ENCODE results near the gene OCA2. TPM values are rescaled to one million over a fixed set of nuclear protein-coding genes. Genes with fewer than 3 reads are reported as not detected.
A peak's percentile ranks its signal among the peaks of the same experiment; 100 is the strongest.

Gene OCA2
- polyA plus RNA-seq, 1 donor from 2014 or later = 0.97 TPM

DNA sequence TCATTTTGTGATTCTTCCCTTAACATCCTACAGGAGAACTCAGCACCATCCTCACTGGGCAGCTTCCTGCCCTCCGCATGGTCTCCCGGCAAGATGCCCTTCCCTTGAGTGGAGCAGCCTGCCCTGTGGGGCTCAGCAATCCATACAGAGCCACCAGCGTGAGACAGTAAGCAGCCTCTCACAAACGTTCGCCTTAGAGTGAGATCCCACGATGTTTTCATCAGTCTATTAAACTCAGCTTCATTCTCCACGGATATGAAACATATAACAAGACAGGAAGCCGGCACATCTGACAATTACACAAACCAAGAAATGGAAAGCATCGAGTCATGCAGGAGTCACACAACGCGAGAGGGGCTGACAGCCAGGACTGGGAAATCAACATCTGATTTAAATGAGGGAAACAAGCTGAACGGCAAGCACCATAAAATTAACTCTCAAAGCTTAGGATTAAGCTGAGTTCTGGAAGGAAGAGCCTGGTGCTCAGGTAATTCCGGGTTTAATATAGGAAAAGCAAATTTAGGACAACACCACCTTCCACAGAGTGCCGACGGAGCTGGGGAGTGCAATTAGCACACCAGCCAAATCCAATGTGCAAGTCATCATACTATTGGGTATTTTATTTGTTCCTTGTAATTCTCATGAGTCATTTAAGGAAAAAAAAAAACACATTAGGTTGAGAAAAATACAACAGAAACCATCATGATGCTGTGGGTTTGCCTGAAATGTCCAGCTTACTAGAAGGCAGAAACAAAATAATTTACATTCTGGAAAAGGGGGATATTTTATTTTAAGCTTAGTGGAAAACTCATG, 272.0 kb downstream of the OCA2 start:
- H3K27ac ChIP-seq (ENCODE audit: low read length) = peak overlapping the region; percentile 48
- TF ChIP-seq, protein P1, sequence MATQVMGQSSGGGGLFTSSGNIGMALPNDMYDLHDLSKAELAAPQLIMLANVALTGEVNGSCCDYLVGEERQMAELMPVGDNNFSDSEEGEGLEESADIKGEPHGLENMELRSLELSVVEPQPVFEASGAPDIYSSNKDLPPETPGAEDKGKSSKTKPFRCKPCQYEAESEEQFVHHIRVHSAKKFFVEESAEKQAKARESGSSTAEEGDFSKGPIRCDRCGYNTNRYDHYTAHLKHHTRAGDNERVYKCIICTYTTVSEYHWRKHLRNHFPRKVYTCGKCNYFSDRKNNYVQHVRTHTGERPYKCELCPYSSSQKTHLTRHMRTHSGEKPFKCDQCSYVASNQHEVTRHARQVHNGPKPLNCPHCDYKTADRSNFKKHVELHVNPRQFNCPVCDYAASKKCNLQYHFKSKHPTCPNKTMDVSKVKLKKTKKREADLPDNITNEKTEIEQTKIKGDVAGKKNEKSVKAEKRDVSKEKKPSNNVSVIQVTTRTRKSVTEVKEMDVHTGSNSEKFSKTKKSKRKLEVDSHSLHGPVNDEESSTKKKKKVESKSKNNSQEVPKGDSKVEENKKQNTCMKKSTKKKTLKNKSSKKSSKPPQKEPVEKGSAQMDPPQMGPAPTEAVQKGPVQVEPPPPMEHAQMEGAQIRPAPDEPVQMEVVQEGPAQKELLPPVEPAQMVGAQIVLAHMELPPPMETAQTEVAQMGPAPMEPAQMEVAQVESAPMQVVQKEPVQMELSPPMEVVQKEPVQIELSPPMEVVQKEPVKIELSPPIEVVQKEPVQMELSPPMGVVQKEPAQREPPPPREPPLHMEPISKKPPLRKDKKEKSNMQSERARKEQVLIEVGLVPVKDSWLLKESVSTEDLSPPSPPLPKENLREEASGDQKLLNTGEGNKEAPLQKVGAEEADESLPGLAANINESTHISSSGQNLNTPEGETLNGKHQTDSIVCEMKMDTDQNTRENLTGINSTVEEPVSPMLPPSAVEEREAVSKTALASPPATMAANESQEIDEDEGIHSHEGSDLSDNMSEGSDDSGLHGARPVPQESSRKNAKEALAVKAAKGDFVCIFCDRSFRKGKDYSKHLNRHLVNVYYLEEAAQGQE (IDR thresholded peaks at IDR 0.05; ENCODE audit: borderline replicate concordance) = no peak
- peak; percentile 16 for TF ChIP-seq EP300 (conservative IDR thresholded peaks at IDR 0.05; ENCODE audit: poor library complexity, severe bottlenecking)
- no peak for TF ChIP-seq EZH2 (IDR thresholded peaks at IDR 0.05; ENCODE audit: borderline replicate concordance, insufficient read depth, low read length, poor library complexity, severe bottlenecking)
- TF ChIP-seq POLR2AphosphoS5 (IDR thresholded peaks at IDR 0.05) = peak; percentile 44
- H4K20me1 ChIP-seq (ENCODE audit: insufficient read depth) = no peaks in the 10 kb centered on the region
- no peaks in the 10 kb centered on the region for H3K79me2 ChIP-seq (replicated peaks; ENCODE audit: insufficient read depth, low read length)
- H3K4me3 ChIP-seq (ENCODE audit: low read length) = peak overlapping the region; percentile 34
- H3K9ac ChIP-seq (ENCODE audit: low read length) = peak overlapping the region; percentile 36
- no peaks in the 10 kb centered on the region for H3K9me2 ChIP-seq (ENCODE audit: insufficient read depth, low read length)
- H2AFZ ChIP-seq (ENCODE audit: low read depth, low read length) = no peak overlapping the region
- peak overlapping the region; percentile 7 for H3K4me2 ChIP-seq (ENCODE audit: low read length)
- H3K27me3 ChIP-seq (ENCODE audit: insufficient read depth, low read depth, low read length) = no peaks in the 10 kb centered on the region
- no peaks in the 10 kb centered on the region for H3F3A ChIP-seq (ENCODE audit: insufficient read depth, low read length, poor library complexity, severe bottlenecking)
- H3K36me3 ChIP-seq (ENCODE audit: insufficient read depth, low read length) = no peaks in the 10 kb centered on the region
- H3K9me3 ChIP-seq (ENCODE audit: low read length) = no peaks in the 10 kb centered on the region

DNA sequence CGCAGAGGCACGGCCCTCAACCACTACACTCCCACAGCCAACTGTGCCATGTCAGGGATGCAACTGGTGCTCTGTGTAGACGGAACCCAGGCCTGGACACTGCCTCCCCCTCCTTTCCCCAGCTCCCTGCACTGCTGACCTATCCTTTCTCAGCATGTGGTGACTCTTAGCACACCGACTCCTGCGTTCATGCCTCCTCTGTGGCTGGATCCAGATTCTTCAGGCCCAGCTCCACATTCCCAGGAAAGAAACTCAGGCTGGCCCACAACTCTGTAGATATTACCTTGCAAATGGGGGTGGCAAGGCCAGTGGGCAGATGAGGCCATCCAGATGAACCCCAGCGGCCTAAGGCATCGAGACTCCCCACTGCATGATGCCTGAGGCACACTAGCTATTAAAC, 272.7 kb downstream of the OCA2 start:
- Histone ChIP-seq H2AFZ (ENCODE audit: low read depth, low read length) (no peak overlapping the region), H3K4me3 (ENCODE audit: low read length) (no peak overlapping the region), H3K27me3 (ENCODE audit: insufficient read depth, low read depth, low read length) (no peaks in the 10 kb centered on the region), H3F3A (ENCODE audit: insufficient read depth, low read length, poor library complexity, severe bottlenecking) (no peaks in the 10 kb centered on the region), H3K9me3 (ENCODE audit: low read length) (no peaks in the 10 kb centered on the region), H3K36me3 (ENCODE audit: insufficient read depth, low read length) (no peaks in the 10 kb centered on the region), H3K9me2 (ENCODE audit: insufficient read depth, low read length) (no peaks in the 10 kb centered on the region), H3K4me2 (ENCODE audit: low read length) (no peak overlapping the region), H3K79me2 (replicated peaks; ENCODE audit: insufficient read depth, low read length) (no peaks in the 10 kb centered on the region), H3K27ac (ENCODE audit: low read length) (peak overlapping the region; percentile 48), H3K9ac (ENCODE audit: low read length) (no peak overlapping the region), H4K20me1 (ENCODE audit: insufficient read depth) (no peaks in the 10 kb centered on the region)
- TF ChIP-seq SMC3 (conservative IDR thresholded peaks at IDR 0.05; ENCODE audit: poor library complexity) = no peak
- TF ChIP-seq, protein P1 (IDR thresholded peaks at IDR 0.05; ENCODE audit: borderline replicate concordance) = no peak
- TF ChIP-seq EZH2 (IDR thresholded peaks at IDR 0.05; ENCODE audit: borderline replicate concordance, insufficient read depth, low read length, poor library complexity, severe bottlenecking) = no peak
- no peak for TF ChIP-seq TAF1 (IDR thresholded peaks at IDR 0.05; ENCODE audit: low read depth)
- TF ChIP-seq MXI1 (conservative IDR thresholded peaks at IDR 0.05; ENCODE audit: poor library complexity, severe bottlenecking) = no peak
- no peak for TF ChIP-seq EP300 (conservative IDR thresholded peaks at IDR 0.05; ENCODE audit: poor library complexity, severe bottlenecking)
- TF ChIP-seq RAD21 (conservative IDR thresholded peaks at IDR 0.05) = no peak
- TF ChIP-seq, protein P2, sequence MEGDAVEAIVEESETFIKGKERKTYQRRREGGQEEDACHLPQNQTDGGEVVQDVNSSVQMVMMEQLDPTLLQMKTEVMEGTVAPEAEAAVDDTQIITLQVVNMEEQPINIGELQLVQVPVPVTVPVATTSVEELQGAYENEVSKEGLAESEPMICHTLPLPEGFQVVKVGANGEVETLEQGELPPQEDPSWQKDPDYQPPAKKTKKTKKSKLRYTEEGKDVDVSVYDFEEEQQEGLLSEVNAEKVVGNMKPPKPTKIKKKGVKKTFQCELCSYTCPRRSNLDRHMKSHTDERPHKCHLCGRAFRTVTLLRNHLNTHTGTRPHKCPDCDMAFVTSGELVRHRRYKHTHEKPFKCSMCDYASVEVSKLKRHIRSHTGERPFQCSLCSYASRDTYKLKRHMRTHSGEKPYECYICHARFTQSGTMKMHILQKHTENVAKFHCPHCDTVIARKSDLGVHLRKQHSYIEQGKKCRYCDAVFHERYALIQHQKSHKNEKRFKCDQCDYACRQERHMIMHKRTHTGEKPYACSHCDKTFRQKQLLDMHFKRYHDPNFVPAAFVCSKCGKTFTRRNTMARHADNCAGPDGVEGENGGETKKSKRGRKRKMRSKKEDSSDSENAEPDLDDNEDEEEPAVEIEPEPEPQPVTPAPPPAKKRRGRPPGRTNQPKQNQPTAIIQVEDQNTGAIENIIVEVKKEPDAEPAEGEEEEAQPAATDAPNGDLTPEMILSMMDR (IDR thresholded peaks at IDR 0.05; ENCODE audit: poor library complexity, severe bottlenecking) = no peak
- no peak for TF ChIP-seq POLR2AphosphoS5 (IDR thresholded peaks at IDR 0.05)

All from neural cell (in vitro differentiated cells).